Measurements from ENCODE around the gene RPL39L.

DNA sequence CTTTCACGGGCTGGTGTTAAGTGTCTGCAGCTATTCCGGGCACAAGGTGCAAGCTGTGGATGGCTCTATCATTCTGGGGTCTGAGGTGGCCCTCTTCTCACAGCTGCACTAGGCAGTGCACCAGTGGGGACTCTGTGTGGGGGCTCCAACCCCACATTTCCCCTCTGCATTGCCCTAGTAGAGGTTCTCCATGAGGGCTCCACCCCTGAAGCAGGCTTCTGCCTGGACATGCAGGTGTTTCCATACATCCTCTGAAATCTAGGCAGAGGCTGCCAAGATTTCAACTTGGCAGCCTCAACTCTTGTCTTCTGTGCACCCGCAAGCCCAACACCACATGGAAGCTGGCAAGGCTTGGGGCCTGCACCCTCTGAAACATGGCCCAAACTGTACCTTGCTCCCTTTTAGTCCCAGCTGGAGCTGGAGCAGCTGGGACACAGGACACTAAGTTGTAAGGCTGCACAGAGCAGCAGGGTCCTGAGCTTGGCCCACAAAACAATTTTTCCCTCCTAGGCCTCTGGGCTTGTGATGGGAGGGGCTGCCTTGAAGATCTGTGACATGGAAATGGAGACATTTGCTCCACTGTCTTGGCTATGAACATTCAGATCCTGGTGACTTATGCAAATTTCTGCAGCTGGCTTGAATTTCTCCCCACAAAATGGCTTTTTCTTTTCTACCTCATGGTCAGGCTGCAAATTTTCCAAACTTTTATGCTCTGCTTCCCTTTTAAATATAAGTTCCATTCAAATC, 6.0 kb upstream of the RPL39L start:
- TF ChIP-seq POLR2A (IDR thresholded peaks at IDR 0.05; ENCODE audit: low read length) = no peak
- no peak for TF ChIP-seq GATA1 (IDR thresholded peaks at IDR 0.05; ENCODE audit: low read depth, low read length)
